HG03159 (cell line): ENCODE data around the gene INSYN1.

ENCODE experiments used
- ATAC-seq: cut with Tn5 transposase; IDR thresholded peaks from one replicate; pipeline ENCODE4 v1.9.1; 2021; ENCODE audit warnings: mild to moderate bottlenecking, moderate library complexity; ENCODE audit not compliant: unreplicated experiment

Gene INSYN1

GRCh38 chr15:73695773-73696640 lies 57.1 kb downstream of the INSYN1 start:
- ATAC-seq, result no peak

- ATAC-seq, result no peak
Measured at GRCh38 chr15:73694419-73694818, 58.7 kb downstream of the INSYN1 start.

- no peak for ATAC-seq
Measured at GRCh38 chr15:73691396-73691795, 61.8 kb downstream of the INSYN1 start.

- ATAC-seq, result no peak
Measured at GRCh38 chr15:73688455-73688854, 64.7 kb downstream of the INSYN1 start.

GRCh38 chr15:73687351-73687750 lies 65.8 kb downstream of the INSYN1 start:
- no peak for ATAC-seq

GRCh38 chr15:73686781-73687256 lies 66.3 kb downstream of the INSYN1 start:
- no peak for ATAC-seq

GRCh38 chr15:73685981-73686380 lies 67.2 kb downstream of the INSYN1 start:
- no peak for ATAC-seq
